HG03342 (cell line): ENCODE results near the gene MPG.

Source experiments
- ATAC-seq: cut with Tn5 transposase; IDR thresholded peaks from one replicate; pipeline ENCODE4 v1.9.1; 2021; ENCODE audit warnings: mild to moderate bottlenecking, moderate library complexity; ENCODE audit not compliant: unreplicated experiment

Gene MPG

DNA sequence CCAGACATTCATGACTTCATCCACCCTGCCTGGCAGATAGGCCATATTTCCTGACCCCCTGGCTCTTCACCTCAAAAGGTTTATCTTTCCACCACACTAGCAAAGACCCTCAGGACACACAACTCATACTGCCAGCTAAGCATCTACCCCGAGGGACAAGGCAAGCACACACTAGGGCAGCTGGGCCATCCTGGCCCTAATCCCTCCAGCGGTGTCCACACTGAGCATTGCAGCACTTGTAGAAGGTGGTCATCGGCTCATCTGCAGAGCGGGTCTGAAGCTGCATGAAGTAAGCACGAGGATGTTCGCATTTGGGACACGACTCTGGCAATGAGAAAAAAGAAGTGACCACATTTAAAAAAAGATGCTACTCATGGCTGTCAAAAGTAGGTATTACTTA lies 30.8 kb upstream of the MPG start:
- ATAC-seq = no peak

DNA sequence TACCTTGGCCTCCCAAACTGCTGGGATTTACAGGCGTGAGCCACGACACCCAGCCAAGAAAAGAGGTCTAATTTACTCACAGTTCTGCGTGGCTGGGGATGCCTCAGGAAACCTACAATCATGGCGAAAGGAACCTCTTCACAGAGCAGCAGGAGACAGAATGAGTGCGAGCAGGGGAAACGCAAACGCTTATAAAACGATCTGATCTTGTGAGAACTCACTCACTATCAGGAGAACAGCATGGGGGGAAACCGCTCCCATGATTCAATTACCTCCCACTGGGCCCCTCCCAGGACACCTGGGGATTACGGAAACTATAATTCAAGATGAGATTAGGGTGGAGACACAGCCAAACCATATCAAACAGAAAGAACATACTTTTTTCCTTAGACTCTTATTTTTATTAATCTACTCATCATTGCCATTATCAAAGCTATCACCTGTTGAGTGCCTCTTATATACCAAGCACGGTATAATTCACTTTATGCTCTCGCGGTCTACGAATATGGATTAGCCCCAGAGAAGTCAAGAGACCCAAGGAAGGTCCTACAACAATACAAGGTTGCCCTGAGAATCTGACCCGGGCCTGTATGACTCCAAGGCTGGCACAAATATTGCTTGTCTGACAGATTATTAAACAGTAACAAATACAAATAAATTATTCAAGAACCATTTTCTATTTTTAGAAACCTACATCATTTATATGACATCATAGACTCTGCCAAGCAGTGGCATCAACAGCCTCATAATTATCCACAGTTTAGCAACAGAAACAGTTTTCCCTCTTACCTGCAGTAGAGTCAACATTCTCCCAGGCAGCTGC lies 27.0 kb upstream of the MPG start:
- ATAC-seq = no peak

DNA sequence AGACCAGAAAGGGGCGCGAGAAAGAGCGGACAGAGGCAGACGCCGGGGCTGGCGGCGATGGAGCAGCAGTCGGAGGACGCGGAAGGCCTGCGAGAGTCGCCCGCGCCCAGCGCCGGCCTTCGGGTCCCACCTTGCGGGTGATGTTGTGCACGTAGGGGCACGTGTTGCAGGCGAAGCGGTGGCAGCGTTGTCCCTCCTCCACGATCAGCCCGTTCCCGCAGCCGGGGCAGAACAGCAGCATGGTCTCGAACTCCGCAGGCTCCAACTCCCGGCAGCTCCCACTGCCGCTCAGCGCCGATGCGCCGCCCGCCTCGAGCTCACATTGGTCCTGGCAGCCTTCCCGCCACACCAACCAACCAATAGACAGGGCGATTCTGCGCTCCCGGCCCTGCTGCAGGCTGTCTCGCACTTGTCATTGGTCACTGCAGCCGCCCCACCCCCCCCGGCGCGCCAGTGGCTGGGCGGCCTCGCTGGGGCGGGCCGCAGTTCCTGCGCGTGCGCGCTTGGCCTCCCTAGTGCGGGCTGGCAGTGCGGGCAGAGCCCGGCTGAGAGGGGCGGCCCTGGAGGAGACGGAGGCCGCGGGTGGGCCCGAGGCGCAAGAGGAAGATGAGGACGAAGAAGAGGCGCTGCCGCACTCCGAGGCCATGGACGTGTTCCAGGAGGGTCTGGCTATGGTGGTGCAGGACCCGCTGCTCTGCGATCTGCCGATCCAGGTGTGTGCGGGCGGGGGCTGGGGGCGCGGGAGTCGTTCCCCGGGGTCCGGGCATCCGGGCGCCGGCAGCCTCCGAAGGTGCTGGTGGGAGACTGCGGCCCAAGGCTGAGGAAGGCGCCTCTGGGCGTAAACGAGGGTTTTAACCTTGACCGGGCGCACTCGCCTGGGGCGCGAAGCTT lies 24.4 kb upstream of the MPG start, which contains the start of the genes POLR3K and SNRNP25:
POLR3K (minus strand) TSS at position 263 of the 891 bp plus-strand sequence; CDS start at position 241, 22 bp downstream.
SNRNP25 (plus strand) TSS at position 483 of the 891 bp plus-strand sequence; CDS start at position 672, 189 bp downstream.
- ATAC-seq = peak; percentile 94

DNA sequence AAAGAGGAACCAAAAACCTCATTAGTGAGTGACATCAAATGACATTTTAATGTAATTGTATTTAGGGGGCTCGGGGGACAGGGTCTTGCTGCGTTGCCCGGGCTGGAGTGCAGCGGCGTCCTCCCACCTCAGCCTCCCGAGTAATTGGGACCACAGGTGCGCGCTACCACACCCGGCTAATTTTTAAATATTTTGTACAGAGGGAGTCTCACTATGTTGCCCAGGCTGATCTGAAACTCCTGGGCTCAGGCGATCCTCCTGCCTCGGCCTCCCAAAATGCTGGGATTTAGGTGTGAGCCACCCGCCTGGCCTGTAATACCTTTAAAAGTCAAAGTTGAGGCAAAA lies 23.8 kb upstream of the MPG start:
- no peak for ATAC-seq

DNA sequence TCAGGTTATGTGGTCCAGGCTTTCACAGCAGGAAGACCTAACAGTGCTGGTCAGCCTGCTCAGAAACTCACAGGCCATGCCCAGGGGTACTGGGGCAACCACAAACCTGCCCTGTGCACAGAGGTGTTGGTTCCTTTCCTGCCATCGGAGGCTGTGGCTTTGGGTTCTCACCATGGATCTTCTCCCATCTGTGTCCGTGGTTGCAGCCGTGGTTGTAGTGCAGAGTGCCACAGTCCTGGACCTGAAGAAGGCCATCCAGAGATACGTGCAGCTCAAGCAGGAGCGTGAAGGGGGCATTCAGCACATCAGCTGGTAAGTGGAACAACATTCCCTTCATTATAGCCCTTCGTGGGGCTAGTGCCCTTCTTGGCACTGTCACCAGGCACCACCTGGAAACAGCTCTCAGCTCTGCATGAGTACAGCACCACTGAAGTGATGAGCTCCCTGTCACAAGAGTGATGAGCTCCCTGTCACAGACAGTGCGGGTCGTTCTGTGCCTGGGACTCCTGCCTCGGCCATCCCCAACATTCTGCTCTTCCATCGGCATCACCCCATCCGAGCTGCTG lies 22.4 kb upstream of the MPG start:
- no peak for ATAC-seq

DNA sequence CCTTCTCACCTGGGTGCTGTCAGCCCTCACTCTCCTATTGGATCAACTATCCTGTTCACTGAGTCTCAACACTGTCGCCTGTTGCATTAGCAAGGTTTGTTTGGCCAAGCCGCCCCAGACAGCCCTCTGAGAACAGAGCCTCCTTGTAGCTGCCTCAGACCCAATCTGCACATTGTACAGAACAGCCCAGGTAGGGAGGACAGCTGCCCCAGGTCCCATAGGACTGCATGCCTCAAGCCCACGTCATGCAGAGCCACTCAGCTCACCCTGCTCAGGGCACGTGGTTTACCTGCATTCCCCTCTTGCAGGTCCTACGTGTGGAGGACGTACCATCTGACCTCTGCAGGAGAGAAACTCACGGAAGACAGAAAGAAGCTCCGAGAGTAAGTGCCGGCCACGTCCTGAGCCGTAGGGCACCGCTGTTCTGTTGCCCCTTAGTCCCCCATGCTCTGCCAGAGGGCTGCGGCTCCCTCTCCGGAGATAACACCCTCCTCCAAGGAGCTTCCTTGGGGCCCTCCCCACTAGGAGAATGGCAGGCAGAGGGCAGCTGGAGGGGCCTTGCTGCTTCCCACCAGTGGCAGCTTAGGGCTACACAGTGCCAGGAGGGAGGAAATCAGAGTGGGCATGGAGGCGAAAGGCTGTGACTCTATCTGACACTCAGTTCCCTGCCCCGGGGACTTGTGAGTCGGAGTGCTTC lies 21.6 kb upstream of the MPG start:
- no peak for ATAC-seq

DNA sequence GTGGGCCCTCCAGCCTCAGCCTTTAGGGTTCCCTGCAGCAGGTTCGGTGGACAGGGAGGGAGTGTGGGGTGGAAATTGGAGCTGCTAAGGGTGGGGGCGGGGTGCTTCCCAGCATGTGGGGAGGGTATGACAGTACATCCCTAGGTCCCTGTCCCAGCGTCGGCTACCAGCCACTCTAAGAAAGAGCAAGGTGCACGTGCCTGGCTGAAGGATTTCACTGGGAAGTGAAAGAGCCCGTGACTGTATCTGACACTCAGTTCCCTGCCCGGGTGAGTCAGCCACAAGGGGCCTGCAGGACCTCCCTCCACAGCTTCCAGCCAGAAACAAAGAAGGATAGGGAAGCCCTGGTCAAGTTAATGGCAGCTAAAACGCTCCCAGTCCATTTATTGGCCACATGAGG lies 20.3 kb upstream of the MPG start:
- ATAC-seq = no peak

DNA sequence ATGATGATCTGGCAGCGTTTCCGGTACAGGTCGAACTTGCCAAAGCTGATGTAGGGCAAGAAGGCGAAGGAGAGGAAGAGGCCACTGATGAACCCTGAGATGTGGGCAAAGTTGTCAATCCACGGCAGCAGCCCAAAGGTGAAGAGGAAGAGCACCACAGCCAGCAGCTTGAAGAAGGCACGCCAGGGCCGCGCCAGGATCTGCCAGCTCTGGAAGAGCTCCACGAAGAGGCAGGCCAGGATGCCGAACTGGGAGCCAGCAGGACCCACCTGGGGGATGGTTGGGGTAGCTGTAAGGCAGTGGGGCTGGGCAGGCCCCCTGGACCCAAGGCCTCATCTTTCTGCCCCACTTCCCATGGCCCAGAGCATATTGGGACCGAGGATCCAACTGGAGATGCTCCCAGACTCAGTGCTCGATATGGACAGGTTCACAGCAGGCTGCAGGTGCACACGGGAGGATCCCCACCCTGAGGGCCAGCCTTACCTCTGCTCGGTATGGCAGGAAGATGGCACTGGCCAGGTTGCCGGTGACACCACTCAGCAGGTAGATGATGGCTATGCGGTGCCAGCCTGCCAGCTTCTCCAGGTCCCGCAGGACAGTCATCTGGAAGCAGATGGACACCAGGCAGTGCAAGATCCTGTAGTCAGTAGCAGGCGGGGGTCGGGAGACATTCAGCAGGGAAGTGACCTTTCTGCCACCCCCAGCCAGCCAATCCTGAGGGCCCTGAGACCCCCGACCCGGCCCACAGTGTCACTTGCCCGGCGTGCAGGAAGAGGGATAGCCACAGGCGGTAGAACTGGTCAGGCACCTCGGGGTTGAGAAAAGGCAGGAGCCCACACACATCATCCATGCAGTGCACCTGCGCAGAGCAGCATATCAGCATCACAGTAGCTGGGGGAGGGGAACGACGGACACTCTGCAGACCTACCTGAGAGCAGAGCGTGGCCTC lies 19.3 kb upstream of the MPG start:
- ATAC-seq = no peak

DNA sequence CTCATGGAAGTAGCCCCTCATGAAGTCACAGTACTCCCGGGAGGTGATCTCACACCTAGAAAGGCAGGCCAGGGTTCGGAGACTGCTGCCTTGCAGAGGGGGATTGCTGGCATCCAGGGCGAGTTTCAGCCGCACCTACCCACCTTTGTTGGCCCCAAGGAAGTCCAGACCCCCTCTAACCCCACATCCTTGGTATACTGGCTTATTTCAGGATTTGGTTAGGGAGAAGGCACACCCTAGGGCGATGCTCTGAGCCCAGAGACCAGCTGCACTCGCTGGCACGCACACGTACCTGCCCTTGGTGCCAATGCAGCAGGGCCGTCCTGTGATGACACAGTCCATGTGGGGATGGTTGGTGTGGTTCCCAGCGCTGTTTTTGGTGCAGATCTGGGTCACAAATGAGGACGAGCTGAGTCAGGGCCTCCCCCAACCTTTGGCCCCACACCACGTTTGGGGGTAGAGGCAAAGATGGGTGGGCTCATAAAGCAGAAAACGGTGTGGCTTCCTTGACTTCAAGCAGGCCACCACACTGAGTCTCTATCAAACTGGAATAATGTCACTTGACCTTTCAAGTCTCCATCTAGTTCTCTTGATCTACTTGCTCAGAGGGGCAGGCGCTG lies 18.5 kb upstream of the MPG start:
- ATAC-seq = no peak

DNA sequence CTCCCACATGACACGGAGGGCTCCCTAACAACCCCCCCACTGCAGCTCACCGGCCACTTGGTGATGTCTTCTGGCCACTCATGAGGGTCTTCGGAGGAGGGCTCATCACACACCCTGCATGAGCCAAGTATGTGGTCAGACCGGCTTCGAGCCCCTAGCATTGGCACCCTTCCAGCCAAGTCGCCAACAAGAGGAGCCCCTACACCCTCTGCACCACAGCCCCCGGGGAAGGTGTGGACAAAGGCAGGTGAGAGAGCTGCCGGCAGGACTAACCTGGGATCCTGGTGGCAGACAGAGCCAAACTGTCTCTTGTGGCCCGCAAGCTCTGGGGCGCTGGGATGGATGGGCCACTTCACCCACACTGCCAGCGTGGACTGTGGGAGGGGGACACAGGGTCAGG lies 17.9 kb upstream of the MPG start:
- ATAC-seq = no peak

DNA sequence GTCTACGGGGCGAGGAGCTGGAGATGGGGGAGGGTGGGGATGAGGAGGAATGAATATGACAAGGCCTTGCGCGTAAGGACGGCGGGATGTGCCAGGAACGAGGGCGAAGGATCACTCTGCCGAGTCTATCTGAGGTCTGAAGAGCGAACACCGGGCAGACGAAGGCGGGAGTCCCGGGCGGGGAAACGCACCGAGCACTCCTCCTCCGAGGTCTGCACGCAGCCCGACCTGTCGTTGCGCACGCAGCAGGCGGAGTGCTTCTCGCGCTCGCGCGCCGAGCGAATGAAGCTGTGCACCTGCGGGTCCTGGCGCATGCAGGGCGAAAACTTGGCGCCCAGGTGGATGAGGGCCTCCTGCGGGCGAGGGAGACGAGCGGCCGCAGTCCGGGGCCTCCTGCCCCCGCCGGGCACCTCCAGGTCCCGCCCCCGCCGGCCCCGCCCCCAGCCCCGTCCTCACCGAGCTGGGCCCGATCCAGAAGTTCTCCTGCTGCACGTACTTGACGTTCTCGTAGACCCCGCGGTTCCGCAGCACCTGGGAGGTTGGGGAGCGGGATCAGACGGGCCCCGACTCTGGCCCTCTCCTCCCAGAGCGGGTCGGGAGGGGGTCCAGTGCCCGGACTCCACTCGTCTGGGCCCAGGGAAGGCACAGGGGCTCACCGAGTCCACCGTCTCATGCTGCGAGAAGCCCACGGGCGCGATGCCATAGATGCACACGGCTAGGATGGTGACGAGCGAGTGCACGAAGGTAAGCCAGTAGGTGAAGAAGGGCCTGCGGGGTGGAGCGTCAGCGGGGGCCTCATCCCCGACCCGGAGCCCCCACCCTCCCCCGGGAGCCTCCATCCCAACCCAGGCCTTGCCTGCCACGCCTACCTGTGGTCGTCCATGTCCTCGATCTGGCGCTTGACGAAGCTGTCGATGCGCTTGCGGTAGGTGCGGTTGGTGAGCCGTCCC lies 16.8 kb upstream of the MPG start:
- no peak for ATAC-seq

DNA sequence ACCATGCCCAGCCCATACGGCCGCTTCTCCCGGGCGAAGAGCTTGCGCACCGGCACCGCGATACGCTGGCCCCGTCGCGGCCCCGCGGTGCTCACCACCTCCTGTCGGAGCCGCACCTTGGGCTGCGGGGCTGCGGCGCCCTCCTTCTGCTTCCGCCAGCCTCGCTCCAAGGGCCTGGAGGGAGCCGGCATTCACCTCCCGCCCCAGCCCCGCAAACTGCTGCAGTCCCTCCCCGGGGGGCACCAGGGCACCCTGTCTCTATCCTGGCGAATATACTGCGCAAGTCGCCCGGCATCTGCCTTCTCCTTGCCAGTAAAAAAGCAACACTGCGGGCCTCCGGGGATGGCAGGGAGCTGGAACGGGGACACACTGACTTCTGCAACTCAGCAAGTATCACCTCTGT lies 16.1 kb upstream of the MPG start:
- ATAC-seq = no peak

DNA sequence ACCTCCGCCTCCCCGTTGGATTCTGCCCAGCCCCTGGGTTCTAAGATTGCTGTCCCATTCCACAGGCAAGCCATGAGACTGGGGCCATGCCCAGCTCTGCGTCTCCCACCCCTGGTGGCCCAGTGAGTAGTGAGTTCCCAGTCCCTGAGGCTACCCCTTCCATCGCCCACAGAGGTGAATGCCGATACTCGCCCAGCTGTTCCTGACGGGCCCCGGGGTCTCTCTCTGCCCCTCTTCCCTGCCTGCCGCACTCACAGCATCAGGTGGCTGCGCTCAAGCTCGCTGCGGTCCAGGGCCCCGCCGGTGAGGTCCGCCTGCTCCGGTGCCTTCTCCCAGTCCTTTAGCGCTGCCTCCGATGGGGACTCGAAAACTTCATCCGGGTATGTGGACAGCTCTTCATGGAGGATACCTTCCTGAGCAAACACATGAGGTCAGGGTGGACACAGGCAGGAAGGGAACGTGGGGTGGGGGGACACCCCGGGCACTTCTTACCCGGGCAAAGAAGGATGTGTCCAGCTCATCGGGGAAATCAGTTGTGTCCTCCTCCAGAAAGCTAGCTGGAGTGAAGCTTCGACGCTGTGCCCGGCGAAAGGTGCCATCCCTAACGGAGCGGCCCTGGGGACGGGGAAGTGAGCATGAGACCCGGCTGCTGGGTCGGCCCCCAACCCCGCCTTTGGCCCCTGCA lies 15.6 kb upstream of the MPG start:
- ATAC-seq = no peak

DNA sequence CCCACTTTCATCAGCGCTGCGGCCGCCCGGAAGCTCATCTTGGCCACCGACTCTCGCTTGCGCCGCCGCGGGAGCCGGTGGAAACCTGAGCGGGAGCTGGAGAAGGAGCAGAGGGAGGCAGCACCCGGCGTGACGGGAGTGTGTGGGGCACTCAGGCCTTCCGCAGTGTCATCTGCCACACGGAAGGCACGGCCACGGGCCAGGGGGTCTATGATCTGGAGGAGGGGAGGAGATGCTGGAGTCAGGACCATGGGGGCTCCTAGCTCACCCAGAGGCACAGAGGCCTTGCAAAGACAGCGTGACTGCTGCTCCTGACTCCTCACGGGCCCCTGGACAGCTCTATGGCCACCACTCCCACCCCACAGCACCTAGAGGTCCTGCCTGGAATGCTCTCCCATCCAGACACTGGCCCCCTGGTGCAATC lies 15.0 kb upstream of the MPG start:
- ATAC-seq = no peak

DNA sequence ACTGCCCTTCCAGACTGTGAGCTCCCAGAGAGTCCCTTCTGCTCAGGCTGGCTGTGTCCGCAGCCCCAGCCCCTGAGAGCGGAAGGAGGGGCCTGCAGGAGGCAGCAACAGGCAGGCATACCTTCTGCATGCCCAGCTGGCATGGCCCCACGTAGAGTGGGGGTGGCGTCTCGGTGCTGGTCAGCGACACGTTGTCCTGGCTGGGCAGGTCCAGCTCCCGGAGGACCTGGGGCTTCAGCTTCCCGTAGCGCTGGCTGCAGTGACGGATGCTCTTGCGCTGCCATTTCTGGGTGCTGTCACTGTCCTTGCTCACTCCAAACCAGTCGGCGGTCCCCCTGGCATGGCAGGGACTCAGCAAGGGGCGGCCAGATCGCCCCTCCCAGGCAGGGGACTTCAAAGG lies 14.6 kb upstream of the MPG start:
- ATAC-seq = no peak

DNA sequence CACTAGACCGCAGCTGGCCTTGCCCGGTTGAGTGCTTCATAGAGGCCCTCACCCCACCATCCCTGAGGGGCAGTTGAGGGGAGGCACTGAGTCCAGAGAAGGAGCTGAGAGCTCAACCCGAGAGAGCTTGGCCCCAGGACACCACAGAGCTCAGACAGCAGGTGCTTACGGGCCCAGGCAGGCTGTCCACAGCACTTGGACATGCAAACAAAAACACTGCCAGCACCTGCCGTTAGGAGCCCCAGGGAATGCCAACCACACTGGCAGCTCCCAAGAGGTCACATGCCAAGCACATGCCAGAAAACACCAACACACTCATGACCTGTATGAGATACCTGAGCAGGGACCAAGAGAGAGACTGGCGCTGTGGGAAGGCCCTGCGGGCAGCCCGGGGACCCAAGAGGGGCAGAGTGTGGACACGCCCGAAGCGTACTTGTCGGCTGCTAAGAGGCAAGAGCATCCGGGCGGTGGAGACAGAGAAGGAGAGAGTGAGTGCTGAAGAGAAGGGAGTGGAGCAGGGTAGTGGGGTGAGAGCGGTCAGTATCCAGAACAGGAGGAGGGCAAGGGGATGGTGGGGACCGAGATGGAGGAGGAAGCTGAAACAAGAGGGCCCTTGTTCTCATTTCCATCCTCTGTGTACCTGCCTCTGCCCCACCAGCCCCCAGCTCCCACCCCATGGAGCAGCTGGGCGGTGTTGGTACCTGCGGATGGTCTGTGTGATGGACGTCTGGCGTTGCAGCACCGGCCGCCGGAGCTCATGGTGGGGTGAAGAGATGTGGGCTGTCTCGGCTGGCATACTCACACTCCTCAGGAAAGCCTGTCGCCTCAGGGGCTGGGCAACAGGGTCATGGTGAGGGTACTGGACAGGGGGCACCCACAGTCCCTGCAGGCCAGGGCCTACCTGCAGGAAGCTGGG lies 13.8 kb upstream of the MPG start:
- no peak for ATAC-seq

DNA sequence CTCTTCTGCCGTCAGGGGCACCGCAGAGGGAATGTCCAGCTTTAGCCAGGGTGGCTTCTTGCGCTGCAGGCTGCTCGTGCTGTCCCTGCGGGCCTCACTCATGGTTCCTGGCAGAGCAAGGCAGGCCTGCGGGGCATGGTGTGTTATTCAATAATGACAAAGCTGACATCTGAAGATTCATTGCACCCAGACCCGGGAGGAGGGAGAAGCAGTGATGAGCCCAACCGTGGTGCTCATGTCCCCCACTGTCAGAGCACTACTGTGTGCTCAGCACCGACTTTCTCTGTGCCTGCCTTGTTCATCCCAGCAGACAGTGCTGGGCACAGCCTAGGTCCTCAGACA lies 13.1 kb upstream of the MPG start:
- no peak for ATAC-seq
